ENCODE results near the gene PABPC5. TPM values are rescaled to one million over a fixed set of nuclear protein-coding genes. Genes with fewer than 3 reads are reported as not detected.

Gene PABPC5
- not detected for total RNA-seq

DNA sequence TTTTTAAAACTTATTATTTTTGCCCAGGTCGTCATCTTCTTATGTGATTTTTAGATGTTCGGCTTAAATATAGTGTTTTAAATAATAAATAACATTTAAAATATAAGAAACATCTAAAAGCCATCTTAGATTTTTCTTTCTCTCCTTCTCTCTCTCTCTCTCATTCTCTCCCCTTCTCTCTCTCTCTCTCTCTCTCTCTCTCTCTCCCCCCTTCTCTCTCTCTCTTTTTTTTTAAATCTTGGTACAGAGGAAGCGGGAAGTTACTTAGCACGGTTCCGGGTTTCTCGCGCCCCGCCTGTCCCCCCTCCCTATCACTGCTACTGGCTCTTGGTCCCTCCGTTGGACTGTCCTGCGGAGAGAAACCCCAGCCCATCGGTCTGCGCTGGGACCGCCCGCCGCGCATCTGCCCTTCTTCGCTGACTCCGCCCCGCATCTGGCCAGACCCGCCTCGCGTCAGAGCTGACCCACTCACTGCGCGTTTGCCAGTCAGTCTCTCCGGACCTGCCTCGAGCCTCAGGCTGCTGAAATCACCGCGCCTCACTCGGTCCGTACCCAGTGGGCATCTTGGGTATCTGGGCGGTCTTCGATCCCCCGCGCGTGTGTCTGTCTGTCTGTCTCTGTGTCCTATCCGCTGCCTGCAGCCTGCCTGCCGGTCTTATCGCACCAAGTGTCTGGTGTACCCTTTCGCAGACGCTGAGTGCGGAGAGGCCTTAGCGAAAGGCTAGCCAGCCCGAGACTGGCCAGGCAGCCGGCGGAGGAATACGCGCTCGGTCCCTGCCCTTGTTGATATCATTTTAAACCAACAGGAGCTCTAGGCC, at the start of gene PABPC5:
Gene PABPC5 (plus strand): TSS at position 489 of the 818 bp plus-strand sequence. CDS start 739 bp downstream, outside the sequence.
- Histone ChIP-seq H3K4me1 (ENCODE audit: insufficient read depth, low read length) (no peaks in the 10 kb centered on the region), H3K27me3 (ENCODE audit: insufficient read depth, low read length) (no peaks in the 10 kb centered on the region), H3K9me3 (ENCODE audit: low read depth, low read length) (no peaks in the 10 kb centered on the region), H3K4me3 (ENCODE audit: low read length) (no peak within 1 kb of the TSS)

DNA sequence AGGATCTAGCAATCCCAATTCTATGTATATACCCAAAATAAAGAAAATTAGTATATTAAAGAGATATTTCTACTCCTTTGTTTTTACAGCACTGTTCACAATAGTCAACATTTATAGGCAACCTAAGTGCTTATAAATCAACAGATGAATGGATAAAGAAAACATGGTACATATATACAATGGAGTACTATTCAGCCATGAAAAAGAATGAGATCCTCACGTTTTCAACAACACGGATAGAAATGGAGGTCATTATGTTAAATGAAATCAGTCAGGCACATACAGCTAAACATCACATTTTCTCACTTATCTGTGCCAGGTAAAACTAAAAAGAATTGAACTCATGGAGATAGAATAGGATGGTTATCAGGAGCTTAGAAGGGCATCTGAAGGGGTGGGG, 45.6 kb upstream of the PABPC5 start:
- Histone ChIP-seq H3K9me3 (ENCODE audit: low read depth, low read length) (no peaks in the 10 kb centered on the region), H3K4me3 (ENCODE audit: low read length) (no peak overlapping the region), H3K27me3 (ENCODE audit: insufficient read depth, low read length) (no peaks in the 10 kb centered on the region), H3K4me1 (ENCODE audit: insufficient read depth, low read length) (no peaks in the 10 kb centered on the region)

DNA sequence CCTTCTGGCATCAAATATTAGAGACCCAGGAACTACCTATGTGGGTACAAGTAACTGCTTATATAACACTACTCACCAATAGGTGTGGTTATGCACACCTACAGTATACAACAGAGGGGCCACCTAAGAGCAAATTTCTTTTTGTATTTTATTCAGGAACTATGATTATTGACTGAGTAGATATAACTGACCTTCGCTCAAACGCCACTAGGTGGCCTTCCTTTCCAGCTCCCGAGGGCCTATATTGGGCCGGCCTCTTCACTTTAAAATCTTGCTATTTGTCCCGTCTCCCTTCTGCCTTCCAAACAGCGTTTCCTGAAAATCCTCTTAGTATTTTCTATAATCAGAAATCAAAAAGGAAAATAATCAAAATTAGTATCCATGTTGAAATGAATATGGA, 19.9 kb upstream of the PABPC5 start:
- no peaks in the 10 kb centered on the region for H3K4me1 ChIP-seq (ENCODE audit: insufficient read depth, low read length)
- no peaks in the 10 kb centered on the region for H3K9me3 ChIP-seq (ENCODE audit: low read depth, low read length)
- no peak overlapping the region for H3K4me3 ChIP-seq (ENCODE audit: low read length)
- no peaks in the 10 kb centered on the region for H3K27me3 ChIP-seq (ENCODE audit: insufficient read depth, low read length)

DNA sequence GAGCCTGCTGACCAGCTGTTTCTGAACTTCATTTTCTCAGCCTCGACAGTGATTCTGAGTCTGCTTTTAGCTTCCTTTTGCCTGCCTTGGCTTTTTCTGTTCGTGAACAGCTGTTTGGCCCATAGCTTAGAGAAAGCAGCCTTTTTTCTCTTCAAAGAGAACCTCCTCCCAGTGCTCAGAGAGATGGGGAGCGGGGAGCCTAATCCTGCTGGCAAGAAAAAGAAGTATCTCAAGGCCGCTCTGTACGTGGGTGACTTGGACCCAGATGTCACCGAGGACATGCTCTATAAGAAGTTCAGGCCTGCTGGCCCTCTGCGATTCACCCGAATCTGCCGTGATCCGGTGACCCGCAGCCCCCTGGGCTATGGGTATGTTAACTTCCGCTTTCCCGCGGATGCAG, 756 bp downstream of the PABPC5 start:
- Histone ChIP-seq H3K9me3 (ENCODE audit: low read depth, low read length) (no peaks in the 10 kb centered on the region), H3K4me3 (ENCODE audit: low read length) (no peak overlapping the region), H3K27me3 (ENCODE audit: insufficient read depth, low read length) (no peaks in the 10 kb centered on the region), H3K4me1 (ENCODE audit: insufficient read depth, low read length) (no peaks in the 10 kb centered on the region)

Data from mononuclear cell (primary cell).